Measurements from ENCODE around the gene MAP6.

- no peak for TF ChIP-seq CTCF (IDR thresholded peaks at IDR 0.05 in 8 of 11, conservative IDR thresholded peaks at IDR 0.05 in 3 of 11)
- no peak for TF ChIP-seq POLR2A (IDR thresholded peaks at IDR 0.05)
- TF ChIP-seq POLR2AphosphoS5 (IDR thresholded peaks at IDR 0.05) = no peak
Observed at GRCh38 chr11:75714211-75714610, 45.4 kb upstream of the MAP6 start.

Measured in spleen (tissue), 7 donors.